Coronary artery (tissue), 2 donors: ENCODE measurements around the gene MAP3K14.

Experiments
- DNase-seq: peaks from one replicate; pipeline ENCODE4 v3.0.0-alpha.2; 2017; ENCODE audit warnings: low spot score
- H3K27ac ChIP-seq, 2 donors: fragments of 200-600 bp; sonication (generic); one replicate each; pipeline ENCODE4 v1.5.1; 2016 to 2019
- H3K4me3 ChIP-seq: fragments of 200-600 bp; sonication (generic); 2 replicates; pipeline ENCODE4 v1.5.1; 2016; ENCODE audit warnings: mild to moderate bottlenecking, moderate library complexity
- CTCF ChIP-seq: fragments of 200-600 bp; sonication (generic); IDR thresholded peaks from one replicate; pipeline ENCODE4 v1.5.1; 2019; ENCODE audit warnings: antibody characterized with exemption

The MAP3K14 gene

DNA sequence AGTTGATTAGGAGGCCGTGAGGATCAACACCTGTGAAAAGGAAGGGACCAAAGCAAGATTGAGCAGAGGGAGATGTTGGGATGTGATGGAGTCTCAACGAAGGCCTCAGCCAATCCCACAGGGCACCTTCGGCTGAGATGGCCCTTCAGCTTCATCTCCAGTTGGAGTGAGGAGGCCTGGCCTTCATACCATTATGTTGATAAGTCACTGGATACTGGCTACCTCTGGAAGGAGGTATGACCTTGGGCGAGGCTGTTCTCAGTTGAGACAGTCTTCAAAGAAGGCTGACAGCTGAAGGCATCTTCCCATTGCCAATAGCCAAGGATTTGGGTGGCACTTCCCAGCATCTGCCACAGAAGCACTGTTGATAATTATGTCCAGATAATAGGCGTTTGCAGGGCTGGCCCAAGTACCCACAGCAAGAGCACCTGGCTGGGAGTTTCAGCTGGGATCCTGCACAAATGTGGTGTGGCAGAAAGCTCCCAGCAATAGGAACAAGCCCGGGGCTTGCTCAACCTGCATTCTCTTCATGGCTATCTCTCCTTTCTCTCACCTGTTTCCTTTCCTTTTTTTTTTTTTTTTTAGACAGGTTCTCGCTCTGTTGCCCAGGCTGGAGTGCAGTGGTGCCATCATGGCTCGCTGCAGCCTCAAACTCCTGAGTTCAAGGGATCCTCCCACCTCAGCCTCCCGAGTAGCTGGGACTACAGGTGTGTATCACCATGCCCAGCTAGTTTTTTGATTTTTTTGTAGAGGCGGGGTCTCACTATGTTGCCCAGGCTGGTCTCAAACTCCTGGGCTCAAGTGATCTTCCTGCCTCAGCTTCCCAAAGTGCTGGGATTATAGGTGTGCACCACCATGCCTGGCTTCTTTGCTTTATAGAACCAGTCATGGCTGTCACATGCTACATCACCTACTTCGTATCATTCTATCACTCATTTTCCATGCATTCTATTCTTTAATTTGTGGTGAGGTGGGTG, 18.2 kb upstream of the MAP3K14 start:
- TF ChIP-seq CTCF: no peak
- Histone ChIP-seq H3K4me3 (no peak overlapping the region), H3K27ac (no peak overlapping the region)
- DNase-seq: peak; percentile 31

GRCh38 chr17:45334231-45334630, 17.4 kb upstream of the MAP3K14 start:
- Histone ChIP-seq H3K27ac (no peak overlapping the region), H3K4me3 (no peak overlapping the region)
- TF ChIP-seq CTCF: no peak
- peak; percentile 31 for DNase-seq

- no peak overlapping the region for H3K4me3 ChIP-seq
- no peak for DNase-seq
- H3K27ac ChIP-seq: peak overlapping the region in 1 of 2 donors; percentile 45
- no peak for TF ChIP-seq CTCF
Observed at GRCh38 chr17:45333702-45334092, 16.9 kb upstream of the MAP3K14 start.

- DNase-seq: peak; percentile 71
- TF ChIP-seq CTCF: no peak
- Histone ChIP-seq H3K27ac (peak overlapping the region in 1 of 2 donors; percentile 45), H3K4me3 (no peak overlapping the region)
Observed at GRCh38 chr17:45332989-45333701, 16.3 kb upstream of the MAP3K14 start.

GRCh38 chr17:45332505-45332904, 15.7 kb upstream of the MAP3K14 start:
- peak; percentile 22 for DNase-seq
- no peak for TF ChIP-seq CTCF
- no peak overlapping the region for H3K4me3 ChIP-seq
- no peak overlapping the region for H3K27ac ChIP-seq

DNA sequence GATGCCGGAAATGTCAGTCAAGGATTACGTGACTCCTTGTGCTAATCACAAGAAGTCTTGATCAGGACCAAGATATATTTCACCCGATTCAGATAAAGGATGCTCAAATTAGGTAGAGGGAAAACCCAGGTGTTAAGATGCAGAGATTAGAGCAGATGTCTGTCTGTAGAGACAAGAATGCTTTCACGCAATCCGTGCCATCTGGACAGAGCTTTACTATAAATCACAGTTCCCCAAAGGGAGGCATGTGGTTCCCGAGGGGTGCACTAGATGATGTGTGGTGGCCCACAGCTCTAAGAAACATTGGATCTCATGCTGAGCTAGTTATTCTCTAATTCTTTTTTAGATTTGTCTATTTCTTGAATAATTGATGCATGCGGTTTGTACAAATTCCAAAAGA, 9.8 kb upstream of the MAP3K14 start:
- no peak overlapping the region for H3K27ac ChIP-seq
- DNase-seq: peak; percentile 12
- no peak overlapping the region for H3K4me3 ChIP-seq
- no peak for TF ChIP-seq CTCF
